ENCODE results near the gene SLC5A11. TPM values are rescaled to one million over a fixed set of nuclear protein-coding genes. Genes with fewer than 3 reads are reported as not detected.

Gene SLC5A11
- total RNA-seq, 1 experiment from 2014 or later = 0.22 TPM

GRCh38 chr16:24805484-24805883 lies 40.3 kb upstream of the SLC5A11 start:
- H2BK20ac ChIP-seq (ENCODE audit: low read depth, low read length, poor library complexity, severe bottlenecking) = no peak overlapping the region
- DNase-seq = no peak
- Mint-ChIP-seq H3K9me3 (no peaks in the 10 kb centered on the region), H3K36me3 (ENCODE audit: insufficient read depth in 1 of 3, low read depth in 3 of 3) (peaks cover 58 to 97% (median 91%) of the 10 kb centered on the region in 3 experiments; a peak in 6 of 7 replicates), H3K27ac (no peak overlapping the region; a peak in 1 of 7 replicates), H3K4me3 (no peak overlapping the region), H3K27me3 (ENCODE audit: low read depth) (no peaks in the 10 kb centered on the region), H3K4me1 (no peaks in the 10 kb centered on the region)
- H4K91ac ChIP-seq (ENCODE audit: insufficient read length, low read depth, low read length) = no peak overlapping the region
- H2BK15ac ChIP-seq (ENCODE audit: low read depth, low read length) = no peak overlapping the region
- H3K4me2 ChIP-seq (ENCODE audit: insufficient read depth, insufficient read length, low read length) = no peak overlapping the region
- H3K9ac ChIP-seq (ENCODE audit: extremely low read depth, insufficient read length, low read length) = no peak overlapping the region
- H3K14ac ChIP-seq (ENCODE audit: insufficient read depth, low read length) = no peak overlapping the region
- no peaks in the 10 kb centered on the region for H3K79me2 ChIP-seq (ENCODE audit: insufficient read depth, low read length)
- H2AFZ ChIP-seq (ENCODE audit: low read length) = no peak overlapping the region
- H3K23ac ChIP-seq (ENCODE audit: insufficient read length, low read depth, low read length) = no peak overlapping the region
- no peak overlapping the region for H4K5ac ChIP-seq (ENCODE audit: insufficient read length, low read depth, low read length)
- no peaks in the 10 kb centered on the region for H3K9me3 ChIP-seq (ENCODE audit: control insufficient read depth, low read depth, low read length)
- H2BK120ac ChIP-seq (ENCODE audit: low read depth, low read length, poor library complexity, severe bottlenecking) = no peak overlapping the region
- no peak overlapping the region for H4K8ac ChIP-seq (replicated peaks; ENCODE audit: insufficient read length, low read depth, low read length)
- H3K79me1 ChIP-seq (ENCODE audit: insufficient read depth, low read depth, low read length, poor library complexity, severe bottlenecking) = peaks cover 2% of the 10 kb centered on the region
- no peak for TF ChIP-seq CTCF (conservative IDR thresholded peaks at IDR 0.05)
- no peaks in the 10 kb centered on the region for H4K20me1 ChIP-seq (ENCODE audit: control insufficient read depth, insufficient read depth, insufficient read length)
- WGBS (ENCODE audit: extremely low coverage, insufficient read length, low lambda C conversion rate) = no CpG with 5 or more reads among the region's 5 CpGs
- no peak overlapping the region for H3K27ac ChIP-seq (ENCODE audit: insufficient read length, low read depth, low read length)
- H3K4ac ChIP-seq (ENCODE audit: low read depth, low read length) = no peak overlapping the region
- no peak overlapping the region for H2AK5ac ChIP-seq (ENCODE audit: insufficient read length, low read length)
- no peak overlapping the region for H2BK12ac ChIP-seq (ENCODE audit: insufficient read length, low read depth, low read length)
- H3K18ac ChIP-seq (ENCODE audit: insufficient read length, low read depth, low read length) = no peak overlapping the region
- H3K27me3 ChIP-seq (ENCODE audit: insufficient read depth, low read length) = no peaks in the 10 kb centered on the region
- H3T11ph ChIP-seq (ENCODE audit: low read length) = no peak overlapping the region
- H3K56ac ChIP-seq (ENCODE audit: insufficient read length, low read depth, low read length) = no peak overlapping the region
- no peak overlapping the region for H2BK5ac ChIP-seq (ENCODE audit: insufficient read length, low read length)
- H3K23me2 ChIP-seq (ENCODE audit: insufficient read length, low read depth, low read length, poor library complexity, severe bottlenecking) = no peaks in the 10 kb centered on the region
- H3K4me1 ChIP-seq (ENCODE audit: insufficient read depth, low read length) = no peaks in the 10 kb centered on the region

Data from H9 (cell line).